Hepatocyte (in vitro differentiated cells): ENCODE data around the gene BMP7. TPM values are rescaled to one million over a fixed set of nuclear protein-coding genes. Genes with fewer than 3 reads are reported as not detected.

Source experiments
- DNase-seq: peaks from one replicate; pipeline ENCODE4 v3.0.0-alpha.2; 2016; ENCODE audit warnings: low spot score
- H2AFZ ChIP-seq: fragments of 200-600 bp; sonication (generic); 2 replicates; pipeline ENCODE4 v1.6.0; 2016; ENCODE audit warnings: antibody characterized with exemption, mild to moderate bottlenecking
- H3K27ac ChIP-seq: fragments of 200-600 bp; sonication (generic); 2 replicates; pipeline ENCODE4 v1.5.1; 2016; ENCODE audit warnings: mild to moderate bottlenecking
- H3K27me3 ChIP-seq: fragments of 200-600 bp; sonication (generic); 2 replicates; pipeline ENCODE4 v1.6.1; 2016
- H3K36me3 ChIP-seq: fragments of 200-600 bp; sonication (generic); replicated peaks from 2 replicates; pipeline ENCODE4 v1.5.1; 2016; ENCODE audit warnings: low read depth; ENCODE audit not compliant: insufficient read depth
- H3K4me1 ChIP-seq: fragments of 200-600 bp; sonication (generic); 2 replicates; pipeline ENCODE4 v1.5.1; 2016; ENCODE audit warnings: mild to moderate bottlenecking, moderate library complexity; ENCODE audit not compliant: insufficient read depth
- H3K4me2 ChIP-seq: fragments of 200-600 bp; sonication (generic); 2 replicates; pipeline ENCODE4 v1.6.0; 2016
- H3K4me3 ChIP-seq: fragments of 200-600 bp; sonication (generic); 2 replicates; pipeline ENCODE4 v1.5.1; 2016; ENCODE audit warnings: mild to moderate bottlenecking
- H3K79me2 ChIP-seq: fragments of 200-600 bp; sonication (generic); 2 replicates; pipeline ENCODE4 v1.6.0; 2017; ENCODE audit warnings: mild to moderate bottlenecking
- H3K9me2 ChIP-seq: fragments of 200-600 bp; sonication (generic); replicated peaks from 2 replicates; pipeline ENCODE4 v1.6.0; 2017; ENCODE audit warnings: mild to moderate bottlenecking; ENCODE audit not compliant: insufficient read depth
- H3K9me3 ChIP-seq: fragments of 200-600 bp; sonication (generic); 2 replicates; pipeline ENCODE4 v1.5.1; 2016; ENCODE audit warnings: low read depth, mild to moderate bottlenecking
- H4K20me1 ChIP-seq: fragments of 200-600 bp; sonication (generic); 2 replicates; pipeline ENCODE4 v1.6.0; 2016; ENCODE audit warnings: mild to moderate bottlenecking; ENCODE audit not compliant: insufficient read depth, poor library complexity, severe bottlenecking
- CTCF ChIP-seq: fragments of 200-600 bp; sonication (generic); IDR thresholded peaks from 2 replicates; pipeline ENCODE4 v1.5.1; 2016; ENCODE audit warnings: antibody characterized with exemption, mild to moderate bottlenecking; ENCODE audit not compliant: poor library complexity
- EZH2 ChIP-seq: fragments of 200-600 bp; sonication (generic); IDR thresholded peaks from 2 replicates; pipeline ENCODE4 v1.6.1; 2016; ENCODE audit warnings: antibody characterized with exemption, mild to moderate bottlenecking, borderline replicate concordance
- EZH2phosphoT487 ChIP-seq: fragments of 200-600 bp; sonication (generic); IDR thresholded peaks from one replicate; pipeline ENCODE4 v1.6.1; 2018; ENCODE audit warnings: antibody characterized with exemption, mild to moderate bottlenecking, low read depth, moderate library complexity; ENCODE audit not compliant: unreplicated experiment, severe bottlenecking
- WGBS: methylation state at CpG from one replicate; pipeline ENCODE4 v1.1.6; 2016; ENCODE audit warnings: low lambda C conversion rate; ENCODE audit errors: missing lambda C conversion rate; 5-methylcytosine and 5-hydroxymethylcytosine counted together
- polyA plus RNA-seq: library from polyadenylated mRNA; unstranded; fragments of >200 nt; fragmentation: Nextera tagmentation; extraction: Ambion mirVana; gene quantifications from 2 replicates; pipeline ENCODE4 v1.2.1, GENCODE V29; 2016
- total RNA-seq: library from RNA; depleted of rRNA; stranded (reverse); fragments of >200 nt; gene quantifications from 2 replicates; pipeline ENCODE4 v1.2.3, GENCODE V29; 2014

Gene BMP7
- total and polyA plus RNA-seq, 2 experiments from 2014 or later = 9.1 to 14.8 TPM

- Histone ChIP-seq H3K27ac (no peak overlapping the region), H3K79me2 (peaks cover 63% of the 10 kb centered on the region), H3K9me3 (no peaks in the 10 kb centered on the region), H3K9me2 (no peaks in the 10 kb centered on the region), H3K4me3 (no peak overlapping the region), H3K36me3 (no peaks in the 10 kb centered on the region), H4K20me1 (peaks cover 3% of the 10 kb centered on the region), H3K4me2 (no peak overlapping the region), H3K4me1 (peaks cover 34% of the 10 kb centered on the region), H2AFZ (no peak overlapping the region), H3K27me3 (no peaks in the 10 kb centered on the region)
- WGBS = 90% methylated on average over 1 of the region's 1 CpG
- TF ChIP-seq EZH2phosphoT487 = no peak
- no peak for TF ChIP-seq CTCF
- no peak for TF ChIP-seq EZH2
- DNase-seq = no peak
Observed at GRCh38 chr20:57255183-57255582, 11.3 kb downstream of the BMP7 start.

- H3K27ac ChIP-seq = no peak overlapping the region
- no peaks in the 10 kb centered on the region for H3K27me3 ChIP-seq
- TF ChIP-seq EZH2 (no peak), EZH2phosphoT487 (no peak), CTCF (no peak)
- H3K36me3 ChIP-seq = no peaks in the 10 kb centered on the region
- 58% methylated on average over 8 of the region's 8 CpGs for WGBS
- no peaks in the 10 kb centered on the region for H3K9me3 ChIP-seq
- peak overlapping the region; percentile 15 for H3K4me2 ChIP-seq
- peaks cover 62% of the 10 kb centered on the region for H3K79me2 ChIP-seq
- H3K4me3 ChIP-seq = no peak overlapping the region
- H3K9me2 ChIP-seq = no peaks in the 10 kb centered on the region
- peaks cover 21% of the 10 kb centered on the region for H3K4me1 ChIP-seq
- DNase-seq = no peak
- H4K20me1 ChIP-seq = peaks cover 3% of the 10 kb centered on the region
- H2AFZ ChIP-seq = no peak overlapping the region
Observed at GRCh38 chr20:57252559-57253162, 13.8 kb downstream of the BMP7 start.

- no peak overlapping the region for H3K4me3 ChIP-seq
- 83% methylated on average over 9 of the region's 9 CpGs for WGBS
- TF ChIP-seq EZH2phosphoT487 = no peak
- no peaks in the 10 kb centered on the region for H3K9me2 ChIP-seq
- no peak overlapping the region for H3K27ac ChIP-seq
- DNase-seq = no peak
- peaks cover 56% of the 10 kb centered on the region for H3K79me2 ChIP-seq
- peaks cover 3% of the 10 kb centered on the region for H4K20me1 ChIP-seq
- no peaks in the 10 kb centered on the region for H3K9me3 ChIP-seq
- H3K36me3 ChIP-seq = no peaks in the 10 kb centered on the region
- H3K4me2 ChIP-seq = no peak overlapping the region
- no peak overlapping the region for H2AFZ ChIP-seq
- H3K4me1 ChIP-seq = peaks cover 27% of the 10 kb centered on the region
- H3K27me3 ChIP-seq = no peaks in the 10 kb centered on the region
Observed at GRCh38 chr20:57251949-57252348, 14.5 kb downstream of the BMP7 start.

GRCh38 chr20:57251344-57251743, 15.1 kb downstream of the BMP7 start:
- H3K9me3 ChIP-seq = no peaks in the 10 kb centered on the region
- H3K27ac ChIP-seq = no peak overlapping the region
- peaks cover 27% of the 10 kb centered on the region for H3K4me1 ChIP-seq
- no peak overlapping the region for H2AFZ ChIP-seq
- peaks cover 3% of the 10 kb centered on the region for H4K20me1 ChIP-seq
- DNase-seq = no peak
- H3K4me3 ChIP-seq = no peak overlapping the region
- no peak for TF ChIP-seq EZH2phosphoT487
- no peak for TF ChIP-seq EZH2
- TF ChIP-seq CTCF = no peak
- H3K4me2 ChIP-seq = no peak overlapping the region
- H3K9me2 ChIP-seq = no peaks in the 10 kb centered on the region
- H3K36me3 ChIP-seq = no peaks in the 10 kb centered on the region
- WGBS = 60% methylated on average over 7 of the region's 7 CpGs
- H3K27me3 ChIP-seq = no peaks in the 10 kb centered on the region
- H3K79me2 ChIP-seq = peaks cover 56% of the 10 kb centered on the region
